GM18861 (cell line): ENCODE results near the gene PPT1.
"Not testable (repeated sequence)": the region's sequence is repeated elsewhere in the genome, so short reads cannot be mapped to it uniquely, and the experiment has no call there.

Experiments used
- ATAC-seq: cut with Tn5 transposase; IDR thresholded peaks from one replicate; pipeline ENCODE4 v1.9.1; 2021; ENCODE audit not compliant: unreplicated experiment

PPT1 gene

GRCh38 chr1:40092706-40093639 lies 4.1 kb downstream of the PPT1 start:
- ATAC-seq: no peak

GRCh38 chr1:40092241-40092640 lies 4.8 kb downstream of the PPT1 start:
- no peak for ATAC-seq

GRCh38 chr1:40090652-40091355 lies 6.2 kb downstream of the PPT1 start:
- ATAC-seq: no peak

- ATAC-seq: not testable (repeated sequence)
Observed at GRCh38 chr1:40084750-40085149, 12.3 kb downstream of the PPT1 start.

GRCh38 chr1:40081871-40082270 lies 15.2 kb downstream of the PPT1 start:
- no peak for ATAC-seq

GRCh38 chr1:40079774-40080400 lies 17.2 kb downstream of the PPT1 start:
- no peak for ATAC-seq

- ATAC-seq: no peak
Observed at GRCh38 chr1:40078512-40079333, 18.3 kb downstream of the PPT1 start.

DNA sequence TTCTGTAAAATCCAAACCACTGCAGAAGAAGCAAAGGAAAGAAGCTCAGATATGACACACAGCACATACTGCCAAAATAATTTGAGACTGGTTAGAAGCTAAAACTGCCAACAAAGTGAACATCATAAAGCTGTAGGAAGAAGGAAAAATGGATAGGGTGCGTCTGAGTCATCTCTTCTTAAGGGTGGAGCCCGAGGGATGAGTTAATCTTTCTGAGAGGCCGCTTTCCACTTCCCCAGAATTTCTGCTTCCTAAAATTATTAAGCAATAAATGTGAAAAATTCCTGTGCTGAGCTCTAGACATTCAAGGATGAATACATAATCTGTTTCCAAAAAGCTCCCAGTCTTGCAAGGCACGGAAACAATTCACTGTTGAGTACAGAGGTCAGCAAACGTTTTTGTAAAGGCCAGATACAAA lies 20.1 kb downstream of the PPT1 start:
- no peak for ATAC-seq

- no peak for ATAC-seq
Observed at GRCh38 chr1:40075266-40075665, 21.8 kb downstream of the PPT1 start.

DNA sequence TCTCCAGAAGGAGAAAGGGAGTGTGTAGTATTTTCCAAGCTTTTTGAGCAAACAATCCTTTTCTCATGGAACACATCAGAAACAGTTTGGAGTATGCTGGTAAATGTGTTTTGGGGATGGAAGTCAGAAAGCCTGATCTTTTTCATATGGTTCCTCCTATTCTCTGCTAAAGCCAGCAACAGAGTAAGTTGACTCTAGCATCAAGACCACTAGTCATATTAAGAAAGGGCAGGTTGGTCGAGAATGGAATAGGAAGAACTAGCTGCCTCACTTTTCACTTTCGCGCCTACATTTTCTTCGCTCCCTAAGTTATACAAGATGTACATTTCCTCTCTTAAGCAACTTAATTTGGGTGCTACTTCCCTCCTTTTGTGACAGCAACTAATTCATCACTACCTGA lies 24.0 kb downstream of the PPT1 start:
- ATAC-seq: no peak

- no peak for ATAC-seq
Observed at GRCh38 chr1:40072142-40072541, 24.9 kb downstream of the PPT1 start.

DNA sequence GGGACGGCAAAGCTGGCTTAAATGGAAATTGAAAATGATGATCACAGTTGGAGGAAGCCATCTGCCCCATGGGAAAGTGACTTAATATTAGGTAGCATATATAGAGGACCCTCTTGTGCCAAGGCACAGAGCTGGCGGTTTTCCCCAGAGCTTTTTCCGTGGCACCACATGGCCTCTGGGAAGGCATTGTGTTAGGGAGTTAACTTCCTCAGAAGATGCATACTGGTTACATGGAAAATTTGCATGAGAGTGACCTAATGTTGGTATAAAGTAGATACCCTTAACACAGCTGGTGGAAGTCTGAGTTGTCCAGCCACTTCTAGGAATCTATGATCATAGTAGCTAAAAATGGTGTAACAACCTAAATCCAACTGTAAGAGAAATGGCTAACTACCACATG lies 29.2 kb downstream of the PPT1 start:
- ATAC-seq: no peak

DNA sequence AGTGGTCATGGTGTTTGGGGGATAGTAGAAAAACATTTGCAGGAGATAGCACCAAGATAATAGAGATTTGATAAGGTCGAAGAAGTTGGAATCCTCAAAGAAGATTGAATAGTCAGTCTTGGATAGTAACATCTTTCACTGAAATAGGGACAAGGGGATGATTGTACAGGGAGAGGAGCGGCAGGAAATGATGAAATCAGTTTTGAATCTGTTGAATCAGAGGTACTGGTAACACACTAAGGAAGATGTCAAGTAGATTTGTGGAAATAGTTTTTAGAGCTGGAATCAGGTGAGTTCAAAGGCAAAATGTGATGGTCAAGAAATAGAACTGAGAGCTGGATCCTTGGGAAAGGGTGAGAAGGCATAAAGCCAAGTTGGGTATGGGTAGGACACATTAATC lies 30.0 kb downstream of the PPT1 start:
- no peak for ATAC-seq

DNA sequence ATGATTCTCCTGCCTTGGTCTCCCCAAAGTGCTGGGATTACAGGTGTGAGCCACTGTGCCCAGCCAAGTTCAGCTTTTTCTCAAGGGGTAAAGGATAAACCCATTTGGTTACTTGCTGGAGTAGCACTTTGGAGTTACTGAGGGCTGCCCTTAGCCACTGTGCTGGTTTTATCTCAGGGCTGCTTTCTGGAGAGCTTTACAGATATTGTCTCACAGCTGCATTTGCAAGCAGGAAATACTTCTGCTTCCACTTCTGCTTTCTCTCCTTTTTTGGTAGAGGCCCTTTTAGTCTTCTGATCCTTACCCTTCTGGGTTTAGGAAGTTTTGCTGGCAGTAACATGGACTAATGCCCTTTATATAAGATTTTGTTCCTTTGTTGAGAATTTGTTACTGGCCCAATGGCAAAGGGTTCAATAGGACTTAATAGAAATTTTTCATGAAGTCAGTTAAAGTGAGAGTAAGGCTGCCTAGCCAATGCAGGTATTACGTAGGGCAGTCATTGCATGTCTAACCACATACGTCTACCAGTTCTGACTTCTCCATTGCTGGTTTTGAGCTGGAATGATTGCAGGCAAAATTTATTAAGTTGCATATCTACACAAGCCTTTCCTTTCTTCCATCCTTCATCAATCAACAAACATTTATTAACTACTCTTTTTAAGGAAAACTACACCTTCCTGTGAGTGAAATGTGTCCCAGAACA lies 32.1 kb downstream of the PPT1 start:
- peak; percentile 70 for ATAC-seq

GRCh38 chr1:40059960-40060750 lies 36.9 kb downstream of the PPT1 start:
- no peak for ATAC-seq

- ATAC-seq: peak; percentile 50
Observed at GRCh38 chr1:40059338-40059959, 37.6 kb downstream of the PPT1 start.

DNA sequence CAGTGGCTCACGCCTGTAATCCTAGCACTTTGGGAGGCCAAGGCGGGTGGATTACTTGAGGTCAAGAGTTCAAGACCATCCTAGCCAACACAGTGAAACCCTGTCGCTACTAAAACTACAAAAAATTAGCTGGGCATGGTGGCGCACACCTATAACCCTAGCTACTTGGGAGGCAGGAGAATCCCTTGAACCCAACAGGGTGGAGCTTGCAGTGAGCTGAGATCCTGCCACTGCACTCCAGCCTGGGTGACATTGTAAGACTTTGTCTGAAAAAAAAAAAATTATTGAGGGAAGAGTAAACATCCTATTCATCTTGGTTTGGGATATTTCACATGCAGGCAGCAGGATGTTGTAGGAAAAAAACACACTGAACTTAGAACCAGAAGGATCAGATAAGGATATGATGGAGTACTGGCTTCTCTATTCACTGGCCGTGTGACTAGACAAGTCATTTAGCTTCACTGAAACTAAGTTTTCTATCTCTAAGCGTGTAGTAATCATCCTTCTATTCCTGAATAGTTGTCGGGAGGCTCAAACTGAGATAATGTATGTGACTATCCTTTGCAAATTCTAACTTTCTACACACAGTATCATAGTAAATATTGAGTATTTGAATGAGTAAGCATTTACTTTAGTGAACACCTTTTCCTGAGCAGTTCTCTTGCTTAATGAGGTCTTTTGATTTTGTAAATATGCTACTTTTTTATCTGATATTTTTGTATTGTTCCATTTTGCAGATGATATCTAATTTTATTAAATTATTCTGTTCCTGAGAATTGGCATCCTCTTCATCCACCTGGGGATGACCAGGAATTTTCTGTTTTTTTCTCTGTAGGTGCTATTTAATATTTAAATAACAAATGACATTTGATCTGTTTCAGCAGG lies 38.4 kb downstream of the PPT1 start:
- no peak for ATAC-seq

- ATAC-seq: no peak
Observed at GRCh38 chr1:40058097-40058452, 39.0 kb downstream of the PPT1 start.
